Mesenchymal stem cell (in vitro differentiated cells and primary cell): Measurements from ENCODE around the gene DCDC1.

Source experiments
- DNase-seq: peaks from one replicate; pipeline ENCODE4 v3.0.0-alpha.2; 2013
- H2AFZ ChIP-seq: one replicate; pipeline ENCODE4 v1.6.1; 2013; ENCODE audit warnings: low read depth, mild to moderate bottlenecking, control low read depth, inconsistent platforms, low read length, moderate library complexity
- H2AK5ac ChIP-seq: 2 replicates; pipeline ENCODE4 v1.6.1; 2013; ENCODE audit warnings: low read length, moderate library complexity, mild to moderate bottlenecking, inconsistent platforms; ENCODE audit not compliant: severe bottlenecking
- H2BK120ac ChIP-seq: one replicate; pipeline ENCODE4 v1.6.1; 2013; ENCODE audit warnings: low read depth, mild to moderate bottlenecking, inconsistent platforms, low read length, moderate library complexity
- H2BK12ac ChIP-seq, 2 experiments: one replicate each; pipeline ENCODE4 v1.6.1; 2013; ENCODE audit warnings: inconsistent platforms in 2 of 2, low read length in 2 of 2, mild to moderate bottlenecking in 2 of 2, moderate library complexity in 2 of 2, control low read depth in 1 of 2
- H2BK15ac ChIP-seq: one replicate; pipeline ENCODE4 v1.6.1; 2013; ENCODE audit warnings: mild to moderate bottlenecking, low read depth, inconsistent platforms; ENCODE audit not compliant: poor library complexity, severe bottlenecking
- H2BK5ac ChIP-seq: 2 replicates; pipeline ENCODE4 v1.6.1; 2013; ENCODE audit warnings: low read depth, mild to moderate bottlenecking, low read length, control low read depth, inconsistent platforms; ENCODE audit not compliant: poor library complexity, severe bottlenecking
- H3K14ac ChIP-seq, 2 experiments: one replicate each; pipeline ENCODE4 v1.6.1; 2013; ENCODE audit warnings: inconsistent platforms in 2 of 2, low read length in 2 of 2, control low read depth in 1 of 2, mild to moderate bottlenecking in 1 of 2, moderate library complexity in 1 of 2
- H3K18ac ChIP-seq, 2 experiments: one replicate each; pipeline ENCODE4 v1.6.1; 2013; ENCODE audit warnings: inconsistent platforms in 2 of 2, low read length in 2 of 2, control low read depth in 1 of 2, low read depth in 1 of 2, mild to moderate bottlenecking in 1 of 2
- H3K23ac ChIP-seq, 2 experiments: one replicate each; pipeline ENCODE4 v1.6.1; 2013; ENCODE audit warnings: inconsistent platforms in 2 of 2, low read length in 2 of 2, mild to moderate bottlenecking in 2 of 2, moderate library complexity in 2 of 2, control low read depth in 1 of 2
- H3K27ac ChIP-seq: 2 replicates; pipeline ENCODE4 v1.5.1; 2013; ENCODE audit warnings: mild to moderate bottlenecking, moderate library complexity, low read length, control low read depth, inconsistent platforms; ENCODE audit not compliant: poor library complexity, severe bottlenecking
- H3K27me3 ChIP-seq, 2 experiments: 2 replicates each; pipeline versions ENCODE4 v1.6.1 to v1.7.0; 2013; ENCODE audit warnings: low read length in 2 of 2, mild to moderate bottlenecking in 2 of 2, moderate library complexity in 2 of 2, control low read depth in 1 of 2, inconsistent platforms in 1 of 2; ENCODE audit not compliant: control insufficient read depth in 1 of 2, insufficient read depth in 1 of 2
- H3K36me3 ChIP-seq, 2 experiments: 2 replicates each; pipeline versions ENCODE4 v1.6.1 to v1.7.0; 2013; ENCODE audit warnings: low read length in 2 of 2, control low read depth in 1 of 2, inconsistent platforms in 1 of 2, low read depth in 1 of 2, mild to moderate bottlenecking in 1 of 2; ENCODE audit not compliant: insufficient read depth in 2 of 2, control insufficient read depth in 1 of 2
- H3K4ac ChIP-seq, 2 experiments: one replicate each; pipeline ENCODE4 v1.6.1; 2013; ENCODE audit warnings: inconsistent platforms in 2 of 2, low read length in 2 of 2, mild to moderate bottlenecking in 2 of 2, moderate library complexity in 2 of 2, control low read depth in 1 of 2, low read depth in 1 of 2
- H3K4me1 ChIP-seq: 2 replicates; pipeline ENCODE4 v1.6.1; 2013; ENCODE audit warnings: low read depth, low read length, control low read depth; ENCODE audit not compliant: control insufficient read depth, insufficient read depth
- H3K4me2 ChIP-seq: 2 replicates; pipeline ENCODE4 v1.6.1; 2013; ENCODE audit warnings: low read length, mild to moderate bottlenecking, inconsistent platforms; ENCODE audit not compliant: poor library complexity, severe bottlenecking
- H3K4me3 ChIP-seq, 2 experiments: 2 replicates each; pipeline versions ENCODE4 v1.5.1 to v1.7.0; 2013; ENCODE audit warnings: low read length in 2 of 2, mild to moderate bottlenecking in 2 of 2, control low read depth in 1 of 2, low read depth in 1 of 2; ENCODE audit not compliant: insufficient read depth in 1 of 2
- H3K79me1 ChIP-seq: replicated peaks from 2 replicates; pipeline ENCODE4 v1.6.1; 2013; ENCODE audit warnings: mild to moderate bottlenecking, control low read depth, low read length, inconsistent platforms; ENCODE audit not compliant: poor library complexity, severe bottlenecking
- H3K9ac ChIP-seq: 2 replicates; pipeline ENCODE4 v1.7.0; 2013; ENCODE audit warnings: mild to moderate bottlenecking, low read length, moderate library complexity
- H3K9me3 ChIP-seq: 2 replicates; pipeline ENCODE4 v1.7.0; 2013; ENCODE audit warnings: mild to moderate bottlenecking, low read length; ENCODE audit not compliant: control insufficient read depth
- H4K8ac ChIP-seq: one replicate; pipeline ENCODE4 v1.6.1; 2013; ENCODE audit warnings: inconsistent platforms, mild to moderate bottlenecking, low read length, moderate library complexity
- H4K91ac ChIP-seq: one replicate; pipeline ENCODE4 v1.6.1; 2013; ENCODE audit warnings: mild to moderate bottlenecking, low read length, inconsistent platforms
- WGBS: methylation state at CpG from one replicate; pipeline ENCODE4 v1.1.7; 2013; ENCODE audit warnings: mixed read lengths; 5-methylcytosine and 5-hydroxymethylcytosine counted together

Gene DCDC1

DNA sequence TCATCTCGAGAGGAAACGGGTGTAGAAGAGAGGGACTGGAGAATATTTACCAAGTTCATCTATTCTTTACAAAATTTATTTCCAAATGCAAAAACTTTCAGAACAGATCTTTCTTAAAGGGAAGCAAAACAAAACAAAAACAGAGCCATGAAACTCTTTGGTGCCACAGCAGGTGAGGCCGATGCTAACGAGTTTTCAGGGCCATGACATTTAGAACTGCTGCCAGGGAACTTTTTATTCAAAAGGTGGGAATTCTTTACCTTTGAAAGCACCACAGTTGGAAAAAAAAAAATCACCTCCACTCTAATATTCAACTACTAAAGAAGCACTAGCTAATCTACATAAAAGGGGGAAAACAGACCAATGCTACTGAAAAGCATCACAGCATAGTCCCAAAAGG lies 230.1 kb downstream of the DCDC1 start:
- Histone ChIP-seq H2BK15ac (no peak overlapping the region), H3K4ac (no peak overlapping the region), H3K4me2 (no peak overlapping the region), H4K8ac (no peak overlapping the region), H3K27ac (no peak overlapping the region), H3K79me1 (no peaks in the 10 kb centered on the region), H2AFZ (no peak overlapping the region), H3K18ac (no peak overlapping the region), H3K9me3 (no peaks in the 10 kb centered on the region), H2BK12ac (no peak overlapping the region), H3K36me3 (no peaks in the 10 kb centered on the region), H3K27me3 (no peaks in the 10 kb centered on the region), H2BK120ac (no peak overlapping the region), H3K9ac (no peak overlapping the region), H3K4me3 (no peak overlapping the region), H2AK5ac (no peak overlapping the region), H2BK5ac (no peak overlapping the region), H3K23ac (no peak overlapping the region), H3K14ac (no peak overlapping the region), H3K4me1 (no peaks in the 10 kb centered on the region), H4K91ac (no peak overlapping the region)
- whole genome bisulfite sequencing: 15% methylated on average over 2 of the region's 4 CpGs
- no peak for DNase-seq

DNA sequence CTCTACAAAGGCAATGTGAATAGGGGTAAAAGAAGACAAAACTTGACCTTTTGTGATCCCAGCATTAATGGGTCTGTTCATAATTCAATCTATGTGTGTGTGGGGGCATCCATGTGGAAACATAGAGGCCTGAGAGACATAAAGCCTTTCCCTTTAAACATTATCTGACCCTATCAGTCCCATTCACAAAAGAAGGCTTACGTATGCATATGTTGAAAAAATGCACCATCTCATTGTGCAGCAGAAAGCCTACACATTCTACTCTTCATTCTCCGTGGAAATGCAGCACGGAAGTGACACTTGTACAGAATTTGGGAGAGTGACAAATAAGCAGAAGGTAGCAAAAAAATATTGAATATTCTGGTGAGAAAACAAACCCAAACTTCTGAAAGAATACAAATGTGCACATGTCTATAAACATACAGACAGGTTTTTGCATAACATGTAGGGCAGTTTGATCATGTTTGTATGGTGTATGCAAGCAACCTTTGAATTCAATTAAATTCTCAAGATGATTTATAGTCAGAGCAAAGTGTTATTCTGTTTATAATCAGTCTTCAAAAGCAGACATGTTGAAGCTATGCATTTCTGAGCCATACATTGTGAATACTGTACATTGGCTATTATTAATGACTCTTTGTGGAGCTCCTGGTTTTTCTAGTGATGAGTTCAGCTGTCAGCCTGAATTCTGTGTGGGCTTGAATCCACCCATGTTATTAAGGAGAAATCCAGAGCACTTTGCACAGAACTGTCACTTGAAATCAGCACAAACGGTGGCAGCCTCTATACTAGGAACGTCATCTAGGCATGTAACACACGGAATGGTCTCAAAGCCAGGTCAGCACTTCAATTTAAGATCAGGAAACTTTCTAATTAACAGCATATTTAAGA lies 236.8 kb downstream of the DCDC1 start:
- Histone ChIP-seq H2BK15ac (no peak overlapping the region), H3K18ac (no peak overlapping the region), H3K36me3 (no peaks in the 10 kb centered on the region), H2AK5ac (no peak overlapping the region), H3K4ac (no peak overlapping the region), H3K27me3 (no peaks in the 10 kb centered on the region), H4K91ac (no peak overlapping the region), H3K14ac (no peak overlapping the region), H3K4me1 (no peaks in the 10 kb centered on the region), H2BK5ac (no peak overlapping the region), H2BK120ac (no peak overlapping the region), H3K4me3 (no peak overlapping the region), H3K4me2 (no peak overlapping the region), H3K23ac (no peak overlapping the region), H4K8ac (no peak overlapping the region), H2AFZ (no peak overlapping the region), H2BK12ac (no peak overlapping the region), H3K9me3 (no peaks in the 10 kb centered on the region), H3K79me1 (no peaks in the 10 kb centered on the region), H3K27ac (no peak overlapping the region), H3K9ac (no peak overlapping the region)
- WGBS: 79% methylated on average over 3 of the region's 6 CpGs
- no peak for DNase-seq

DNA sequence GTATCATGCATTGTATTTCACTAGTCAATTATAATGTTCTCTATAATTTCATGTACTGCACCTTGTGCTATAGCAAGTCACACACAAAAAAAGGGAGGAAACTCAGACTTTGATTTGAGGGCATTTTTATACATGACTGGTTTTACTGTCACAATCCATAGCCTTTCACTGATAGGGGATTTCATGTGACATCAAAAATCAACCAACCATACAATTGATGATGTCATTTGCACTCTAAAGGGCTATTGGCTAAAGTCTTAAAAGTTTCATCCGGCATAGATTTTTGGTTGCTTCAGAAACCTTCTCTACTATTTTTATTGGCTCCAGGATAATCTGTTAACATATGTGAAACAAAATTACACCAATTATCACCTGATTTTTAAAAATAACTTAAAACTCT lies 237.8 kb downstream of the DCDC1 start:
- H2AK5ac ChIP-seq: no peak overlapping the region
- no peak overlapping the region for H3K4me3 ChIP-seq
- no peak overlapping the region for H3K9ac ChIP-seq
- H3K4me1 ChIP-seq: no peaks in the 10 kb centered on the region
- H2BK5ac ChIP-seq: no peak overlapping the region
- no peak overlapping the region for H2BK12ac ChIP-seq
- no peak overlapping the region for H2BK15ac ChIP-seq
- no peak overlapping the region for H2AFZ ChIP-seq
- H3K4me2 ChIP-seq: no peak overlapping the region
- H2BK120ac ChIP-seq: no peak overlapping the region
- no peak overlapping the region for H4K8ac ChIP-seq
- no peak for DNase-seq
- no peak overlapping the region for H3K4ac ChIP-seq
- H3K18ac ChIP-seq: no peak overlapping the region
- H3K14ac ChIP-seq: no peak overlapping the region
- WGBS: no CpG with 5 or more reads among the region's 1 CpG
- no peaks in the 10 kb centered on the region for H3K9me3 ChIP-seq
- no peaks in the 10 kb centered on the region for H3K27me3 ChIP-seq
- no peaks in the 10 kb centered on the region for H3K36me3 ChIP-seq
- H3K23ac ChIP-seq: no peak overlapping the region
- no peaks in the 10 kb centered on the region for H3K79me1 ChIP-seq
- no peak overlapping the region for H4K91ac ChIP-seq
- H3K27ac ChIP-seq: no peak overlapping the region

GRCh38 chr11:31127290-31127689 lies 242.2 kb downstream of the DCDC1 start:
- no peak overlapping the region for H3K27ac ChIP-seq
- no peak overlapping the region for H2BK12ac ChIP-seq
- no peak for DNase-seq
- no peak overlapping the region for H3K4me2 ChIP-seq
- no peak overlapping the region for H2BK15ac ChIP-seq
- no peak overlapping the region for H2AK5ac ChIP-seq
- H3K27me3 ChIP-seq: no peaks in the 10 kb centered on the region
- no peak overlapping the region for H2BK120ac ChIP-seq
- no peak overlapping the region for H4K91ac ChIP-seq
- H3K4ac ChIP-seq: no peak overlapping the region
- H2AFZ ChIP-seq: no peak overlapping the region
- H3K14ac ChIP-seq: no peak overlapping the region
- no peak overlapping the region for H3K4me3 ChIP-seq
- H3K9ac ChIP-seq: no peak overlapping the region
- peaks cover 6% of the 10 kb centered on the region for H3K9me3 ChIP-seq
- no peaks in the 10 kb centered on the region for H3K79me1 ChIP-seq
- no peaks in the 10 kb centered on the region for H3K36me3 ChIP-seq
- no peak overlapping the region for H3K23ac ChIP-seq
- H3K18ac ChIP-seq: no peak overlapping the region
- H4K8ac ChIP-seq: no peak overlapping the region
- H3K4me1 ChIP-seq: no peaks in the 10 kb centered on the region
- H2BK5ac ChIP-seq: no peak overlapping the region
- WGBS: 35% methylated on average over 2 of the region's 3 CpGs
